GM23338 (cell line): Measurements from ENCODE around the gene GRIN1. TPM values are rescaled to one million over a fixed set of nuclear protein-coding genes. Genes with fewer than 3 reads are reported as not detected.

Source experiments
- ATAC-seq: fragments of 200-7000 bp; cut with Tn5 transposase; 3 replicates; pipeline ENCODE4 v1.9.1; 2020
- DNase-seq: peaks from one replicate; pipeline ENCODE4 v3.0.0-alpha.2; 2015; ENCODE audit warnings: low spot score
- H2AFZ ChIP-seq: fragments of 200-600 bp; sonication (generic); 2 replicates; pipeline ENCODE4 v1.8.0; 2016; ENCODE audit warnings: antibody characterized with exemption, mild to moderate bottlenecking, moderate library complexity
- H3F3A ChIP-seq: fragments of 200-600 bp; sonication (generic); replicated peaks from 2 replicates; pipeline ENCODE4 v1.8.0; 2017; ENCODE audit warnings: antibody characterized with exemption, mixed run types, low read depth
- H3K27ac ChIP-seq: fragments of 200-600 bp; sonication (generic); 2 replicates; pipeline ENCODE4 v1.6.1; 2016; ENCODE audit warnings: low read depth
- H3K27me3 ChIP-seq: fragments of 200-600 bp; sonication (generic); 2 replicates; pipeline ENCODE4 v1.8.0; 2016; ENCODE audit warnings: mild to moderate bottlenecking, mixed run types, moderate library complexity; ENCODE audit not compliant: insufficient read depth
- H3K36me3 ChIP-seq: fragments of 200-600 bp; sonication (generic); 2 replicates; pipeline ENCODE4 v1.8.0; 2016; ENCODE audit warnings: mild to moderate bottlenecking; ENCODE audit not compliant: insufficient read depth
- H3K4me1 ChIP-seq: fragments of 200-600 bp; sonication (generic); 2 replicates; pipeline ENCODE4 v1.8.0; 2016; ENCODE audit warnings: mild to moderate bottlenecking, moderate library complexity; ENCODE audit not compliant: insufficient read depth
- H3K4me2 ChIP-seq: fragments of 200-600 bp; sonication (generic); 2 replicates; pipeline ENCODE4 v1.7.1; 2017; ENCODE audit warnings: mixed run types
- H3K4me3 ChIP-seq: fragments of 200-600 bp; sonication (generic); 2 replicates; pipeline ENCODE4 v1.6.1; 2016; ENCODE audit warnings: mixed run types
- H3K79me2 ChIP-seq: fragments of 200-600 bp; sonication (generic); replicated peaks from 2 replicates; pipeline ENCODE4 v1.8.0; 2017; ENCODE audit warnings: mild to moderate bottlenecking; ENCODE audit not compliant: insufficient read depth
- H3K9me2 ChIP-seq: fragments of 200-600 bp; sonication (generic); 2 replicates; pipeline ENCODE4 v1.8.0; 2017; ENCODE audit not compliant: insufficient read depth
- H4K20me1 ChIP-seq: fragments of 200-600 bp; sonication (generic); replicated peaks from 2 replicates; pipeline ENCODE4 v1.8.0; 2017; ENCODE audit warnings: mild to moderate bottlenecking; ENCODE audit not compliant: insufficient read depth
- H3K27ac Mint-ChIP-seq: 2 replicates; pipeline ENCODE4 v1.8.0; 2020; ENCODE audit warnings: inconsistent platforms, mild to moderate bottlenecking, moderate library complexity, mixed read lengths
- H3K27me3 Mint-ChIP-seq: 3 replicates; pipeline ENCODE4 v1.8.0; 2022; ENCODE audit warnings: low read depth, mild to moderate bottlenecking, moderate library complexity, mixed read lengths, inconsistent platforms; ENCODE audit not compliant: insufficient read depth, poor library complexity
- H3K36me3 Mint-ChIP-seq: 3 replicates; pipeline ENCODE4 v1.8.0; 2021; ENCODE audit warnings: low read depth, mild to moderate bottlenecking, inconsistent platforms, moderate library complexity, mixed read lengths
- H3K4me1 Mint-ChIP-seq: 3 replicates; pipeline ENCODE4 v1.8.0; 2020; ENCODE audit warnings: mild to moderate bottlenecking, inconsistent platforms, mixed read lengths
- H3K4me3 Mint-ChIP-seq: 3 replicates; pipeline ENCODE4 v1.8.0; 2021; ENCODE audit warnings: moderate library complexity, mild to moderate bottlenecking, inconsistent platforms, mixed read lengths
- H3K9me3 Mint-ChIP-seq: 3 replicates; pipeline ENCODE4 v1.8.0; 2020; ENCODE audit warnings: moderate library complexity, mild to moderate bottlenecking, inconsistent platforms, mixed read lengths
- CREB1 ChIP-seq: fragments of 250-450 bp; sonication (Bioruptor Pico); IDR thresholded peaks from 2 replicates; pipeline ENCODE4 v1.5.0; 2020; ENCODE audit warnings: low read depth, mild to moderate bottlenecking, moderate library complexity
- ETS1 ChIP-seq: IDR thresholded peaks from 2 replicates; pipeline ENCODE4 v1.6.1; 2016; ENCODE audit warnings: antibody characterized with exemption
- EZH2 ChIP-seq: fragments of 200-600 bp; sonication (generic); IDR thresholded peaks from one replicate; pipeline ENCODE4 v1.8.0; 2017; ENCODE audit warnings: antibody characterized with exemption, mild to moderate bottlenecking, low read depth; ENCODE audit not compliant: unreplicated experiment
- EZH2phosphoT487 ChIP-seq: fragments of 200-600 bp; sonication (generic); IDR thresholded peaks from one replicate; pipeline ENCODE4 v1.8.1; 2018; ENCODE audit warnings: antibody characterized with exemption; ENCODE audit not compliant: unreplicated experiment
- JUNB ChIP-seq: IDR thresholded peaks from one replicate; pipeline ENCODE4 v1.6.1; 2016; ENCODE audit warnings: antibody characterized with exemption; ENCODE audit not compliant: unreplicated experiment
- NANOG ChIP-seq: IDR thresholded peaks from 2 replicates; pipeline ENCODE4 v1.6.1; 2016; ENCODE audit warnings: antibody characterized with exemption, borderline replicate concordance
- POLR2AphosphoS5 ChIP-seq: IDR thresholded peaks from 2 replicates; pipeline ENCODE4 v1.6.1; 2016; ENCODE audit warnings: antibody characterized with exemption, low read depth
- REST ChIP-seq: IDR thresholded peaks from one replicate; pipeline ENCODE4 v1.6.1; 2018; ENCODE audit warnings: antibody characterized with exemption; ENCODE audit not compliant: unreplicated experiment
- STAT1 ChIP-seq: IDR thresholded peaks from one replicate; pipeline ENCODE4 v1.6.1; 2016; ENCODE audit warnings: antibody characterized with exemption; ENCODE audit not compliant: unreplicated experiment
- ZNF114 ChIP-seq: fragments of 250-450 bp; sonication (Bioruptor Pico); IDR thresholded peaks from 2 replicates; pipeline ENCODE4 v1.5.0; 2020; ENCODE audit warnings: mild to moderate bottlenecking, moderate library complexity
- ZNF331 ChIP-seq: fragments of 250-450 bp; sonication (Bioruptor Pico); IDR thresholded peaks from 2 replicates; pipeline ENCODE4 v1.5.0; 2020; ENCODE audit warnings: low read depth, mild to moderate bottlenecking, moderate library complexity
- polyA plus RNA-seq: library from polyadenylated mRNA; unstranded; fragments of >200 nt; fragmentation: Nextera tagmentation; extraction: Ambion mirVana; gene quantifications from 2 replicates; pipeline ENCODE4 v1.2.1, GENCODE V29; 2016
- total RNA-seq: library from RNA; depleted of rRNA; stranded (reverse); fragments of >200 nt; shearing (Covaris generic); gene quantifications from 2 replicates; pipeline ENCODE4 v1.2.3, GENCODE V29; 2014

Gene GRIN1
- total and polyA plus RNA-seq, 2 experiments from 2014 or later, result 2.7 to 5.5 TPM

- TF ChIP-seq REST (no peak), ETS1 (no peak), EZH2phosphoT487 (no peak), JUNB (no peak), STAT1 (no peak)
Measured at GRCh38 chr9:137105814-137106661, 32.9 kb upstream of the GRIN1 start (continued).

GRCh38 chr9:137106662-137107250, 32.2 kb upstream of the GRIN1 start:
- Histone ChIP-seq H3F3A (peaks cover 8% of the 10 kb centered on the region; the same call in 1 of the 2 replicates), H2AFZ (no peak overlapping the region), H3K27ac (no peak overlapping the region), H3K4me1 (no peaks in the 10 kb centered on the region), H3K79me2 (no peaks in the 10 kb centered on the region), H3K36me3 (no peaks in the 10 kb centered on the region), H3K9me2 (no peaks in the 10 kb centered on the region), H4K20me1 (no peaks in the 10 kb centered on the region; the same call in 1 of the 2 replicates), H3K4me2 (no peak overlapping the region), H3K27me3 (no peaks in the 10 kb centered on the region), H3K4me3 (no peak overlapping the region)
- Mint-ChIP-seq H3K36me3 (peaks cover 10% of the 10 kb centered on the region; the same call in 2 of the 3 replicates), H3K27me3 (peaks cover 2% of the 10 kb centered on the region), H3K4me1 (no peaks in the 10 kb centered on the region; the same call in 2 of the 3 replicates), H3K4me3 (no peak overlapping the region), H3K27ac (no peak overlapping the region), H3K9me3 (no peaks in the 10 kb centered on the region; the same call in 2 of the 3 replicates)
- no peak for ATAC-seq
- DNase-seq, result no peak
- TF ChIP-seq EZH2phosphoT487 (no peak), POLR2AphosphoS5 (no peak), ETS1 (no peak), ZNF331 (CRISPR knock-in tag) (no peak), ZNF114 (no peak), NANOG (no peak), JUNB (no peak), STAT1 (no peak), EZH2 (no peak), CREB1 (no peak), REST (no peak)
